NK-92 treated with Interleukin-12 subunit alpha and Interleukin-12 subunit beta, amount 100 ng/mL, for 24 hours (cell line): ENCODE measurements around the gene IL32.

Experiments used
- DNase-seq: peaks from one replicate; lab custom pipeline; 2025; lab: John Stamatoyannopoulos, UW

IL32 gene

DNA sequence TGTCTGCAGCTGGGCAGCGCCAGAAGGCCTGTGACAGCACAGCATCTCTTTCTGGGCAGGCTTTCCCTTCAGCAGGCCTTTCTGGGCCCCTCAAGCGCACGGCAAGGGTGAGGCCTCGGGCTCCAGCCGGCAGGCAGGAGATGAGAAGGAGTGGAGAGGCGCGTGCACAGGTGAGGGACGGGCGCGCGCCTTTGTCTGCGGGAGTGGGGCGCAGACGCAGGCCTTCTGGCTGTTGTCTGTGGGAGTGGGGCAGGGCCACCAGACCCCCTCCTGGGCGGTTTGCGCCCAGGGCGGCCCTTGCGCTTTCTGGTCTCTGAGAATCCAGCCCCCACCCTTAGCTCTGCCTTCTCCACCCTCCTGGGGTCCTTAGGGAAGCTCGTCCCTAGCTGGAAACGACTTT, 53.4 kb downstream of the IL32 start:
- DNase-seq: no peak
